ENCODE results near the gene NLRP12.
"Not testable (repeated sequence)": the region's sequence is repeated elsewhere in the genome, so short reads cannot be mapped to it uniquely, and the experiment has no call there.

Gene NLRP12, protein sequence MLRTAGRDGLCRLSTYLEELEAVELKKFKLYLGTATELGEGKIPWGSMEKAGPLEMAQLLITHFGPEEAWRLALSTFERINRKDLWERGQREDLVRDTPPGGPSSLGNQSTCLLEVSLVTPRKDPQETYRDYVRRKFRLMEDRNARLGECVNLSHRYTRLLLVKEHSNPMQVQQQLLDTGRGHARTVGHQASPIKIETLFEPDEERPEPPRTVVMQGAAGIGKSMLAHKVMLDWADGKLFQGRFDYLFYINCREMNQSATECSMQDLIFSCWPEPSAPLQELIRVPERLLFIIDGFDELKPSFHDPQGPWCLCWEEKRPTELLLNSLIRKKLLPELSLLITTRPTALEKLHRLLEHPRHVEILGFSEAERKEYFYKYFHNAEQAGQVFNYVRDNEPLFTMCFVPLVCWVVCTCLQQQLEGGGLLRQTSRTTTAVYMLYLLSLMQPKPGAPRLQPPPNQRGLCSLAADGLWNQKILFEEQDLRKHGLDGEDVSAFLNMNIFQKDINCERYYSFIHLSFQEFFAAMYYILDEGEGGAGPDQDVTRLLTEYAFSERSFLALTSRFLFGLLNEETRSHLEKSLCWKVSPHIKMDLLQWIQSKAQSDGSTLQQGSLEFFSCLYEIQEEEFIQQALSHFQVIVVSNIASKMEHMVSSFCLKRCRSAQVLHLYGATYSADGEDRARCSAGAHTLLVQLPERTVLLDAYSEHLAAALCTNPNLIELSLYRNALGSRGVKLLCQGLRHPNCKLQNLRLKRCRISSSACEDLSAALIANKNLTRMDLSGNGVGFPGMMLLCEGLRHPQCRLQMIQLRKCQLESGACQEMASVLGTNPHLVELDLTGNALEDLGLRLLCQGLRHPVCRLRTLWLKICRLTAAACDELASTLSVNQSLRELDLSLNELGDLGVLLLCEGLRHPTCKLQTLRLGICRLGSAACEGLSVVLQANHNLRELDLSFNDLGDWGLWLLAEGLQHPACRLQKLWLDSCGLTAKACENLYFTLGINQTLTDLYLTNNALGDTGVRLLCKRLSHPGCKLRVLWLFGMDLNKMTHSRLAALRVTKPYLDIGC

DNA sequence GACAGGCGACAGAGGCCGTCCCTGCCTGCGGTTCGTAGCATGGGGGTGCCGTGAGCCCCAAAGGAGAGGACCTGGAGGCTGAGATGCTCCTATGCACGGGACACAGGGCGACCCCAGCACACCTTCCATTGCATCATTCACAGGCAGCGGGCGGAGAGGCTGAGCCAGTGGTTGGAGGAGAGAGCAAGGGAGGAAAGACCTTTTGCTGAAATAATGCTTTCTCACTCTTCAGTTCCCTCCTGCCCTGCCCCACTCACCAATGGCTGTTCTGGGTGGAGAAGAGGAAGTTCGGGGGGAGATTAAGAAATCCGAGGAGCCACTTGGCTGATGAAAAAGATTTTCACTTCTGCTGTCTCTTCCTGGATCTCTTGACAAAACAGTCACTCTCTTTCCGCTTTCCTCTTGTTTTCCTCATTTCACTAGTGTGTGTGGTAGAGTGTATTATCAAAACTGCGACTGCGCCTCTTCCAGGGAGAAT, at the start of gene NLRP12:
NLRP12 (minus strand) TSS at position 181 of the 478 bp plus-strand sequence; CDS start at position 41, 140 bp downstream.
- Histone ChIP-seq H2AFZ (ENCODE audit: low read depth, low read length) (no peak within 1 kb of the TSS), H3K9me3 (ENCODE audit: low read length) (no peaks in the 10 kb centered on the region), H3K4me3 (ENCODE audit: low read length) (no peak within 1 kb of the TSS), H3K36me3 (ENCODE audit: insufficient read depth, low read length) (no peaks in the 10 kb centered on the region), H3K27me3 (ENCODE audit: insufficient read depth, low read length) (no peaks in the 10 kb centered on the region), H3K4me1 (ENCODE audit: insufficient read depth, low read length) (no peaks in the 10 kb centered on the region)

GRCh38 chr19:53872762-53873161, 48.6 kb upstream of the NLRP12 start:
- Histone ChIP-seq H3K4me3 (ENCODE audit: low read length) (no peak overlapping the region), H3K27me3 (ENCODE audit: insufficient read depth, low read length) (no peaks in the 10 kb centered on the region), H3K4me1 (ENCODE audit: insufficient read depth, low read length) (peaks cover 7% of the 10 kb centered on the region), H3K36me3 (ENCODE audit: insufficient read depth, low read length) (peaks cover 39% of the 10 kb centered on the region), H3K9me3 (ENCODE audit: low read length) (no peaks in the 10 kb centered on the region), H2AFZ (ENCODE audit: low read depth, low read length) (no peak overlapping the region)

DNA sequence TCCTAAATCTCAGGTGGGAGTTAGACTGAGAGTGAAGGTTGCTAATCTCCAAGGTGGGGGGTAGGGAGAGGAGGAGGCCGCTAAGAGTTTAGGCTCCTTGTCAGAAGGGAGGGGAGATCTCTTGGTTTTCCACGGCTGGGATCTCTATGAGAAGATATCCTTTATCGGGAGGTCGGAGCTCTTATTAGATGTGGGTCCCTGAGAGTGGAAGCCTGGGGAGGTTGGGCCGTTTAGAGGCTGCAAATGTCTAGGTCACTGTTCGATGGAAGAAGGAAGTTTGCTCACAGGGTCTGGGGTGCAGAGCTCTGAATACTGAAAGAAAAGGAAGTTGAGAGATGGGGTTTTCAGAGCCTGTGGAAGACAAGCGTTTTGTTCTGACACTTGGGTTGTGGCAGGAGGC, 47.3 kb upstream of the NLRP12 start:
- Histone ChIP-seq H3K27me3 (ENCODE audit: insufficient read depth, low read length) (no peaks in the 10 kb centered on the region), H3K4me1 (ENCODE audit: insufficient read depth, low read length) (peaks cover 14% of the 10 kb centered on the region), H3K9me3 (ENCODE audit: low read length) (no peaks in the 10 kb centered on the region), H3K36me3 (ENCODE audit: insufficient read depth, low read length) (peaks cover 39% of the 10 kb centered on the region), H3K4me3 (ENCODE audit: low read length) (no peak overlapping the region), H2AFZ (ENCODE audit: low read depth, low read length) (no peak overlapping the region)

DNA sequence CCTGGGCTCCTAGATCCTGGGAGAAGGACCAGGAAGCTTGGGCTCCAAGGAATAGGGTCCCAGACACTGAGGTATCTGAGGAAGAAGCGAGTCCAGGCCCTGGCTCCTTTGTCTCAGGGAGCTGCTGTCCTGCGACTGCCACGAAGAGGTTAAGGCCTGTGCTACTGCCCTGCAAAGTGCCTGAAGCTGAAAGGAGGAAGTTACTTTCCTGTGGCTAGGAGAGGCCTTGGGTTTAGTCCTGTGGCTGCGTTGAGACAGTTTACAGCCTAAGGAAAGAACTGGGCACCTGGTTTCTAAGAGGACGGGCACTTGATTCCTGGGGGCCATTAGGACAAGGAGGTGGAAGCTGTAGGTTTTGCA, 46.4 kb upstream of the NLRP12 start:
- Histone ChIP-seq H3K4me1 (ENCODE audit: insufficient read depth, low read length) (peaks cover 20% of the 10 kb centered on the region), H3K9me3 (ENCODE audit: low read length) (no peaks in the 10 kb centered on the region), H2AFZ (ENCODE audit: low read depth, low read length) (no peak overlapping the region), H3K4me3 (ENCODE audit: low read length) (peak overlapping the region; percentile 21), H3K36me3 (ENCODE audit: insufficient read depth, low read length) (peaks cover 32% of the 10 kb centered on the region), H3K27me3 (ENCODE audit: insufficient read depth, low read length) (no peaks in the 10 kb centered on the region)

- not testable (repeated sequence) for H3K9me3 ChIP-seq (ENCODE audit: low read length); H3K27me3 ChIP-seq (ENCODE audit: insufficient read depth, low read length); H2AFZ ChIP-seq (ENCODE audit: low read depth, low read length)
- H3K4me3 ChIP-seq (ENCODE audit: low read length) = peak overlapping the region; percentile 59
- H3K4me1 ChIP-seq (ENCODE audit: insufficient read depth, low read length) = peaks cover 21% of the 10 kb centered on the region
- H3K36me3 ChIP-seq (ENCODE audit: insufficient read depth, low read length) = peaks cover 28% of the 10 kb centered on the region
Observed at GRCh38 chr19:53869805-53870484, 45.8 kb upstream of the NLRP12 start.

- Histone ChIP-seq H3K9me3 (ENCODE audit: low read length) (no peaks in the 10 kb centered on the region), H3K4me3 (ENCODE audit: low read length) (peak overlapping the region; percentile 59)
Observed at GRCh38 chr19:53868892-53869804, 45.0 kb upstream of the NLRP12 start.

GRCh38 chr19:53868091-53868891, 44.2 kb upstream of the NLRP12 start:
- no peaks in the 10 kb centered on the region for H3K9me3 ChIP-seq (ENCODE audit: low read length)

More at GRCh38 chr19:53868892-53869804, 45.0 kb upstream of the NLRP12 start:
- Histone ChIP-seq H3K27me3 (ENCODE audit: insufficient read depth, low read length) (no peaks in the 10 kb centered on the region), H3K36me3 (ENCODE audit: insufficient read depth, low read length) (peaks cover 20% of the 10 kb centered on the region), H2AFZ (ENCODE audit: low read depth, low read length) (no peak overlapping the region), H3K4me1 (ENCODE audit: insufficient read depth, low read length) (peaks cover 21% of the 10 kb centered on the region)

GRCh38 chr19:53867225-53868090, 43.3 kb upstream of the NLRP12 start, which contains the start of gene MYADM:
Gene MYADM (plus strand): TSS chr19:53867883. CDS start chr19:53873530, 5,647 bp downstream.
- peaks cover 21% of the 10 kb centered on the region for H3K4me1 ChIP-seq (ENCODE audit: insufficient read depth, low read length)
- no peaks in the 10 kb centered on the region for H3K27me3 ChIP-seq (ENCODE audit: insufficient read depth, low read length)
- H3K4me3 ChIP-seq (ENCODE audit: low read length) = peak within 1 kb of the TSS; percentile 77
- peak within 1 kb of the TSS; percentile 77 for H2AFZ ChIP-seq (ENCODE audit: low read depth, low read length)
- H3K9me3 ChIP-seq (ENCODE audit: low read length) = no peaks in the 10 kb centered on the region
- peaks cover 8% of the 10 kb centered on the region for H3K36me3 ChIP-seq (ENCODE audit: insufficient read depth, low read length)

More at GRCh38 chr19:53868091-53868891, 44.2 kb upstream of the NLRP12 start:
- Histone ChIP-seq H3K4me3 (ENCODE audit: low read length) (peak overlapping the region; percentile 59), H3K27me3 (ENCODE audit: insufficient read depth, low read length) (no peaks in the 10 kb centered on the region), H2AFZ (ENCODE audit: low read depth, low read length) (no peak overlapping the region), H3K4me1 (ENCODE audit: insufficient read depth, low read length) (peaks cover 21% of the 10 kb centered on the region), H3K36me3 (ENCODE audit: insufficient read depth, low read length) (peaks cover 11% of the 10 kb centered on the region)

DNA sequence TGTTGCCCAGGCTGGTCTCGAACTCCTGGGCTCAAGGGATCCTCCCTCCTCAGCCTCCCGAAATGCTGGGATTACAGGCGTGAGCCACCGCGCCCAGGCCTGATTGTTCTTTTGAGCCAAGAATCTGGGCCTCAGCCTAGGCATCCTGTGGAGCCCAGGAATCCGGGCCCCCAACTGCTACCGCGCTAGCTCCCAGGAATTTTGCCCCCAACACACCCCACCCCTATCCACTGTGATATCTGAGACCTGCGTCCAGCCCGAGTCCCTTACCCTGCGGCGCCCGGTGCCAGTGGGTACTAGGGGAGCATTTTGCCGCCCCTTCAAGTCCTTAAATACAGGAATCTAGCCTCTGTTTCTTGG, 42.7 kb upstream of the NLRP12 start:
- no peaks in the 10 kb centered on the region for H3K27me3 ChIP-seq (ENCODE audit: insufficient read depth, low read length)
- H3K4me1 ChIP-seq (ENCODE audit: insufficient read depth, low read length) = peaks cover 21% of the 10 kb centered on the region
- H3K9me3 ChIP-seq (ENCODE audit: low read length) = no peaks in the 10 kb centered on the region
- peak overlapping the region; percentile 77 for H3K4me3 ChIP-seq (ENCODE audit: low read length)
- peaks cover 8% of the 10 kb centered on the region for H3K36me3 ChIP-seq (ENCODE audit: insufficient read depth, low read length)
- peak overlapping the region; percentile 77 for H2AFZ ChIP-seq (ENCODE audit: low read depth, low read length)

DNA sequence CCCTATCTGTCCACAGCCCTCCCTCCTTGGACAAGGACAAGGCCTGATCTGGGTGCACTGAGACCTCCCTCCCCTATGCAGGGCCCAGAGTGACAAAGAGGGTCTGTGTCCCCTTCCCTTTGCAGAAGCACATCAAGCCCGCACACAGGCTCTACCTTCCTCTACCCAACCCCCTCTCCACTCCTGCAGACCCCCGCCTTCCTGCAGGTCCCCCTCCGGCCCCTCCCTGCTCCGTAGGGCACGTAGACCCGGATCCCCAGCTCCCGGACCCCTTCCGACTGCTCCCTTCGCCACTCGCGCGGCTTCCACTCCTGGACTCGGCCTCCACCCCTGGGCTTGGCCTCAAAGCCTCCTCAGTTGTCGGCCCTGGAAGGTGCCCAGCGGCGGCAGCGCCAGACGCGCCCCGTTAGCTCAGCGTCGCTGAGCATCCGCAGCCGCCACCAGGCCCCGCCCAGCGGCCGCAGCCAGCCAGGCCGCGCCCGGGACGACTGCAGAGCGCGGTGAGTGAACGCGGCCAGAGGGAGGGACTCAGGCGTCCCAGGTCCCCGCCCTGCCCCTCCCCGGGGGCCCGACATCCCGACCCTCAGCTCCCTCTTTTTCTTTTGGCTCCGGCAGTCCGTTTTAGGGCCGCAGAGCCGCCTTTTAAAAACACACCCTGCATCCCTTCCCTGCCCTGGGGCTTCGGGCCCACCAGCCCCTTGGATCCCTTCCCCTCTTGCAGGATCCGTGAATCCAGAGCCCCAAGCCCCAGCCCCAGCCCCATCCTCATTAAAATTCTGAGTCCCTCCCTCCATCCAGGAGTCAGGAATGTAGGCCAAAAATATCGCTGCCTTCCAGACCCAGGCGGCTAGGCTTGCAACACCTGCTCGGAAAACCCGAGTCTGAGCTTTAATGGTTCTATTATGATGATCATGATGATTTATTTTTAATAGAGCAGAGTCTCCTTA, 42.1 kb upstream of the NLRP12 start:
- peak overlapping the region; percentile 77 for H3K4me3 ChIP-seq (ENCODE audit: low read length)
- peaks cover 4% of the 10 kb centered on the region for H3K36me3 ChIP-seq (ENCODE audit: insufficient read depth, low read length)
- no peaks in the 10 kb centered on the region for H3K9me3 ChIP-seq (ENCODE audit: low read length)
- peaks cover 21% of the 10 kb centered on the region for H3K4me1 ChIP-seq (ENCODE audit: insufficient read depth, low read length)
- H3K27me3 ChIP-seq (ENCODE audit: insufficient read depth, low read length) = no peaks in the 10 kb centered on the region
- peak overlapping the region; percentile 77 for H2AFZ ChIP-seq (ENCODE audit: low read depth, low read length)
